ENCODE data around the gene VILL.

Gene VILL

GRCh38 chr3:37993820-37994638 lies 3.4 kb downstream of the VILL start:
- Histone ChIP-seq H3K4me3 (peak overlapping the region; percentile 57), H3K36me3 (replicated peaks) (peaks cover 3% of the 10 kb centered on the region), H3K27me3 (ENCODE audit: low read depth) (no peaks in the 10 kb centered on the region), H3K4me1 (peaks cover 14% of the 10 kb centered on the region), H3K9me3 (no peaks in the 10 kb centered on the region)
- DNase-seq (ENCODE audit: low spot score in 2 of 2): peak; percentile 64 to 86
- in situ Hi-C loops (cut with MboI; ENCODE audit: low sequenced_read_pairs): no loop called here

- Histone ChIP-seq H3K27me3 (ENCODE audit: low read depth) (no peaks in the 10 kb centered on the region), H3K4me3 (peak overlapping the region; percentile 57), H3K36me3 (replicated peaks) (peaks cover 5% of the 10 kb centered on the region), H3K9me3 (no peaks in the 10 kb centered on the region), H3K4me1 (peaks cover 14% of the 10 kb centered on the region)
- in situ Hi-C loops (cut with MboI; ENCODE audit: low sequenced_read_pairs): no loop called here
- no peak for DNase-seq (ENCODE audit: low spot score in 2 of 2)
These were observed 4.0 kb downstream of the VILL start for GRCh38 chr3:37994639-37994972.

DNA sequence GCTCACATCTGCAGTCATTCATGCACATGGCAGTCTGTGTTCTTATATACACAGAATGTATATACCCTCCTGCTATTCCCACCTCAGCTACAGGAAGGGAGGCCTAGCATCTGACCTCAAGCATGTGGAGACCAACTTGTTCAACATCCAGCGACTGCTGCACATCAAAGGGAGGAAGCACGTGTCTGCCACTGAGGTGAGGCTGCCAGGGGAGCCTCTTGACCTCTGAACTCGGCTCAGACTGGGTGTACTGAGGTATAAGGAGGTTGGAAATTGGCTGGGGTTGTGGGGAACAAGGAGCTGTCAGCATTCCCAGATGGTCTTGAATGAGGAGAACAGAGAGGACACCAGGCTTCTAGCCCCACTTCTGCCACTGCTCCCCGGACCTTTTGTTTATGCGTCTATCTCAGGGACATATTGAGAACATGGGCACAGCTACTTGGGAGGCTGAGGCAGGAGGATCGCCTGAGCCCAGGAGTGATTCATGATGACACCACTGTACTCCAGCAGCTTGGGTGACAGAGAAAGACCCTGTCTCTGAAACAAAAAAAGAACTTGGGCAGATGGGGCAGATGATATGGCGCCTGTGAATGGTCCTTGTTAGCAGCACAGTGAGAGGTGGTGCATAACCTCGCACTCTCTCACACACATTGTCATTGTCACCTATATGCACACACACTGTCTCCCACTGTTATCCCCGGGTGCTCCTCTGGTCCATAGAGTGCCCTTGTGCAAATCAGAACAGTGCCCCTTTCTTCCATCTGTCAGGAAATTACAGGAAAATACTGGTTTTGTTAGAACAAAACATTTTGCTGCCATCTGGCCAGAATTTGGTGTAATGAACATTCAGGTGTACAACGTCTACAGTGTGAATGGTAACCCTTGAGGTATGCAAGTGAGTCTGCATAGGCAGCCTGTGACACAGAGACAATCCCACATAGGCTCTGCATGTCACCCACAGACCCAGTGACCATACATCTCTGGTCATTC lies 5.4 kb downstream of the VILL start:
- Histone ChIP-seq H3K4me1 (peaks cover 14% of the 10 kb centered on the region), H3K36me3 (replicated peaks) (peaks cover 8% of the 10 kb centered on the region), H3K4me3 (no peak overlapping the region), H3K9me3 (no peaks in the 10 kb centered on the region), H3K27me3 (ENCODE audit: low read depth) (no peaks in the 10 kb centered on the region)
- DNase-seq (ENCODE audit: low spot score in 2 of 2): no peak
- in situ Hi-C loops (cut with MboI; ENCODE audit: low sequenced_read_pairs): no loop called here

GRCh38 chr3:37996785-37997301 lies 6.3 kb downstream of the VILL start:
- no peak overlapping the region for H3K4me3 ChIP-seq
- peak; percentile 56 to 89 for DNase-seq (ENCODE audit: low spot score in 2 of 2)
- H3K4me1 ChIP-seq: peaks cover 14% of the 10 kb centered on the region
- in situ Hi-C loops (cut with MboI; ENCODE audit: low sequenced_read_pairs): no loop called here
- H3K27me3 ChIP-seq (ENCODE audit: low read depth): no peaks in the 10 kb centered on the region
- no peaks in the 10 kb centered on the region for H3K9me3 ChIP-seq
- H3K36me3 ChIP-seq (replicated peaks): peaks cover 8% of the 10 kb centered on the region

DNA sequence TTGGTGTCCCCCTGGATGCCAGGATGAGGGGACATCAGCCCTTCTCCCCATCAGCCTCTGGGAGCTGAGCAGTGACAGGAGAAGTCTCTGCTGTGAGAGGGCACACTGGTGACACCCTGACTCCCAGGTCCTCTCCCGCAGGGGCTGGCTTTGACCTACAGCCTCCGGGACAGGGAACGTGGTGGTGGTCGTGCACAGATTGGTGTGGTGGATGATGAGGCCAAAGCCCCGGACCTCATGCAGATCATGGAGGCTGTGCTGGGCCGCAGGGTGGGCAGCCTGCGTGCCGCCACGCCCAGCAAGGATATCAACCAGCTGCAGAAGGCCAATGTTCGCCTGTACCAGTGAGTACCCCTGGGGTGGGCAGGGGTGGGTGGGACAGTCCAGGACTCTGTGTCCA lies 6.8 kb downstream of the VILL start:
- H3K27me3 ChIP-seq (ENCODE audit: low read depth): no peaks in the 10 kb centered on the region
- DNase-seq (ENCODE audit: low spot score in 2 of 2): no peak
- no peak overlapping the region for H3K4me3 ChIP-seq
- H3K9me3 ChIP-seq: no peaks in the 10 kb centered on the region
- H3K36me3 ChIP-seq (replicated peaks): peaks cover 8% of the 10 kb centered on the region
- in situ Hi-C loops (cut with MboI; ENCODE audit: low sequenced_read_pairs): no loop called here
- peaks cover 14% of the 10 kb centered on the region for H3K4me1 ChIP-seq

- Histone ChIP-seq H3K4me1 (peaks cover 14% of the 10 kb centered on the region), H3K27me3 (ENCODE audit: low read depth) (no peaks in the 10 kb centered on the region), H3K36me3 (replicated peaks) (peaks cover 12% of the 10 kb centered on the region), H3K4me3 (no peak overlapping the region), H3K9me3 (no peaks in the 10 kb centered on the region)
- in situ Hi-C loops (cut with MboI; ENCODE audit: low sequenced_read_pairs): no loop called here
- no peak for DNase-seq (ENCODE audit: low spot score in 2 of 2)
These were observed 7.3 kb downstream of the VILL start for GRCh38 chr3:37997791-37998370.

GRCh38 chr3:37999836-38000235 lies 9.2 kb downstream of the VILL start:
- in situ Hi-C loops (cut with MboI; ENCODE audit: low sequenced_read_pairs): no loop called here
- H3K36me3 ChIP-seq (replicated peaks): peaks cover 15% of the 10 kb centered on the region
- H3K4me3 ChIP-seq: no peak overlapping the region
- DNase-seq (ENCODE audit: low spot score in 2 of 2): no peak
- H3K27me3 ChIP-seq (ENCODE audit: low read depth): no peaks in the 10 kb centered on the region
- H3K4me1 ChIP-seq: peaks cover 5% of the 10 kb centered on the region
- H3K9me3 ChIP-seq: no peaks in the 10 kb centered on the region

GRCh38 chr3:38000242-38000916 lies 9.8 kb downstream of the VILL start:
- Histone ChIP-seq H3K9me3 (no peaks in the 10 kb centered on the region), H3K36me3 (replicated peaks) (peaks cover 15% of the 10 kb centered on the region), H3K4me3 (no peak overlapping the region), H3K27me3 (ENCODE audit: low read depth) (no peaks in the 10 kb centered on the region), H3K4me1 (peaks cover 1% of the 10 kb centered on the region)
- no peak for DNase-seq (ENCODE audit: low spot score in 2 of 2)
- in situ Hi-C loops (cut with MboI; ENCODE audit: low sequenced_read_pairs): no loop called here

GRCh38 chr3:38000965-38001455 lies 10.4 kb downstream of the VILL start:
- peaks cover 15% of the 10 kb centered on the region for H3K36me3 ChIP-seq (replicated peaks)
- H3K4me1 ChIP-seq: no peaks in the 10 kb centered on the region; the same call in none of the 2 replicates
- H3K4me3 ChIP-seq: no peak overlapping the region
- H3K27me3 ChIP-seq (ENCODE audit: low read depth): no peaks in the 10 kb centered on the region
- no peak for DNase-seq (ENCODE audit: low spot score in 2 of 2)
- in situ Hi-C loops (cut with MboI; ENCODE audit: low sequenced_read_pairs): no loop called here
- no peaks in the 10 kb centered on the region for H3K9me3 ChIP-seq

DNA sequence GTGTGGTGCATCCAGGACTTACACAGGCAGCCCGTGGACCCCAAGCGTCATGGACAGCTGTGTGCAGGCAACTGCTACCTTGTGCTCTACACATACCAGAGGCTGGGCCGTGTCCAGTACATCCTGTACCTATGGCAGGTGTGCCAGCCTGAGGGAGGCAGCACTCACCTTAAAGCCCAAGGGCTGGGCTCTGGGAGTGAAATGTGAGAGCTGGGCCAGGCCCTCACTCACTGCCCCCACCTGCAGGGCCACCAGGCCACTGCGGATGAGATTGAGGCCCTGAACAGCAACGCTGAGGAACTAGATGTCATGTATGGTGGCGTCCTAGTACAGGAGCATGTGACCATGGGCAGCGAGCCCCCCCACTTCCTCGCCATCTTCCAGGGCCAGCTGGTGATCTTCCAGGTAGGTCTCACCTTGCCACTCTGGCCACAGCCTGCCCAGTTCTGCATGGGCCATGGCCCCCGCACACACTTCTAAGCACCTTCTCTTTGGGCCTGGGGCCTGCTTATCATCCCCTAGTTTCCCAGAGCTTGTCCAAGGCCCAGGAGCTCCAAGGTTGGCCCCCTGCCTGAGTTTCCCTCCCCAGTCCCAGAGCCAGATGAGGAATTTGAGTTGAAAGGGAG lies 11.0 kb downstream of the VILL start:
- Histone ChIP-seq H3K4me1 (no peaks in the 10 kb centered on the region; the same call in none of the 2 replicates), H3K9me3 (no peaks in the 10 kb centered on the region), H3K36me3 (replicated peaks) (peaks cover 15% of the 10 kb centered on the region), H3K4me3 (no peak overlapping the region), H3K27me3 (ENCODE audit: low read depth) (no peaks in the 10 kb centered on the region)
- in situ Hi-C loops (cut with MboI; ENCODE audit: low sequenced_read_pairs): no loop called here
- DNase-seq (ENCODE audit: low spot score in 2 of 2): no peak

GRCh38 chr3:38002291-38002876 lies 11.8 kb downstream of the VILL start:
- in situ Hi-C loops (cut with MboI; ENCODE audit: low sequenced_read_pairs): no loop called here
- DNase-seq (ENCODE audit: low spot score in 2 of 2): no peak

DNA sequence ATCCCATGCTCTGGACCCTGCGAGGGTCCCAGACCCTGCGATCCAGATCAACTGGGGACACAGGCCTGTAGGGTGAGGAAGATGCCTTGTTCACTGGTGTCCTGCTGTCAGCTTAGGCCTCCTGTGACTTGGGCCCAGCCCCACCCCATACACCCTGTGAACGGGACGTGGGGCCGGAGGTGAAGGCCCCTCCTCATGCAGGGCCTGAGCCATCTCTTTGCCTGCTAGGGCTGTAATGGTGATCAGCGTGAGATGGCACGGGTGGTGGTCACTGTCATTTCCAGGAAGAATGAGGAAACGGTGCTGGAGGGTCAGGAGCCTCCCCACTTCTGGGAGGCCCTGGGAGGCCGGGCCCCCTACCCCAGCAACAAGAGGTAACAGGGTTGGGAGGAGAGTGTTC lies 12.4 kb downstream of the VILL start:
- Histone ChIP-seq H3K27me3 (ENCODE audit: low read depth) (no peaks in the 10 kb centered on the region), H3K4me1 (no peaks in the 10 kb centered on the region), H3K9me3 (no peaks in the 10 kb centered on the region), H3K4me3 (no peak overlapping the region), H3K36me3 (replicated peaks) (peaks cover 19% of the 10 kb centered on the region)
- DNase-seq (ENCODE audit: low spot score in 2 of 2): no peak
- in situ Hi-C loops (cut with MboI; ENCODE audit: low sequenced_read_pairs): no loop called here

More at GRCh38 chr3:38002291-38002876, 11.8 kb downstream of the VILL start:
- Histone ChIP-seq H3K36me3 (replicated peaks) (peaks cover 13% of the 10 kb centered on the region), H3K9me3 (no peaks in the 10 kb centered on the region), H3K27me3 (ENCODE audit: low read depth) (no peaks in the 10 kb centered on the region), H3K4me3 (no peak overlapping the region), H3K4me1 (no peaks in the 10 kb centered on the region)
